ENCODE results near the gene ELMOD3.

Gene ELMOD3

DNA sequence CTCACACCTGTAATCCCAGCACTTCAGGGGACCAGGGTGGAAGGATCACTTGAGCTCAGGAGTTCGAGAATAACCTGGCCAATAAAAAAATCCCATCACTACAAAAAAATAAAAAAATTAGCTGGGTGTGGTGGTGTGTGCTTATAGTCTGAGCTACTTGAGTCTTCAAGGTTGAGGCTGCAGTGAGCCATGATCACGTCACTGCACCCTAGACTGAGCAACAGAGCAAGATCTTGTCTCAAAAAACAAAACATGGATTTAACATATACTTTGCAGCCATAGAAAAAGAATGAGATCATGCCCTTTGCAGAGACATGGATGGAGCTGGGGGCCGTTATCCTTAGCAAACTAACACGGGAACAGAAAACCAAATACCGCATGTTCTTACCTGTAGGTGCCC is 86.2 kb downstream of the ELMOD3 start:
- ChIA-PET CTCF (interaction anchor here (1.3 kb wide), 1 partner anchor 20 kb away, joined by 3 read pairs; no protein-coding TSS in a partner anchor), POLR2A (interaction anchor here (1.9 kb wide), 1 partner anchor 105 kb away, joined by 5 read pairs; no protein-coding TSS in a partner anchor)
- TF ChIP-seq ZBTB21 (tag by site-specific recombination; IDR thresholded peaks at IDR 0.05), result no peak
- TF ChIP-seq ZNF777 (tag by site-specific recombination; IDR thresholded peaks at IDR 0.05; ENCODE audit: borderline replicate concordance), result no peak
- TF ChIP-seq ZNF366 (tag by site-specific recombination; conservative IDR thresholded peaks at IDR 0.05), result no peak
- TF ChIP-seq SALL2 (tag by site-specific recombination; IDR thresholded peaks at IDR 0.05; ENCODE audit: borderline replicate concordance), result no peak
- TF ChIP-seq GFI1B (tag by site-specific recombination; IDR thresholded peaks at IDR 0.05), result no peak

More for the DNA sequence above, 86.2 kb downstream of the ELMOD3 start:
- H3K36me3 ChIP-seq (ENCODE audit: control insufficient read depth in 2 of 2, insufficient read depth in 1 of 2, low read length in 2 of 2), result no peaks in the 10 kb centered on the region
- peaks cover 6% of the 10 kb centered on the region for H3K4me1 ChIP-seq (ENCODE audit: control insufficient read depth, insufficient read depth, low read length)
- H3K4me3 ChIP-seq (ENCODE audit: low read depth, low read length), result no peak overlapping the region
- H3K9me3 ChIP-seq (ENCODE audit: control insufficient read depth, insufficient read depth, low read depth, low read length), result no peaks in the 10 kb centered on the region
- H3K27ac ChIP-seq (ENCODE audit: extremely low read depth, low read depth, low read length), result no peak overlapping the region

Data from HEK293 (cell line).